CD4-positive, alpha-beta T cell treated with Interleukin-15 for 1 hour (primary cell): ENCODE measurements around the gene TAOK1.

Experiments used
- DNase-seq: peaks from one replicate; pipeline ENCODE4 v3.0.0-alpha.2; 2020

The TAOK1 gene

GRCh38 chr17:29586676-29587469 lies 196.7 kb downstream of the TAOK1 start:
- no peak for DNase-seq

- no peak for DNase-seq
Measured at GRCh38 chr17:29587591-29587990, 197.4 kb downstream of the TAOK1 start.

- DNase-seq: no peak
Measured at GRCh38 chr17:29588017-29588561, 197.9 kb downstream of the TAOK1 start.

- peak; percentile 55 for DNase-seq
Measured at GRCh38 chr17:29588562-29589411, 198.6 kb downstream of the TAOK1 start.

GRCh38 chr17:29589524-29590410 lies 199.6 kb downstream of the TAOK1 start, which contains the start of gene GIT1:
GIT1 (minus strand) TSS chr17:29589648; CDS start chr17:29589378, 270 bp downstream.
- peak; percentile 85 for DNase-seq

GRCh38 chr17:29590411-29591145 lies 200.4 kb downstream of the TAOK1 start:
- DNase-seq: no peak

GRCh38 chr17:29591146-29591736 lies 201.1 kb downstream of the TAOK1 start:
- DNase-seq: no peak

- peak; percentile 72 for DNase-seq
Measured at GRCh38 chr17:29591737-29592608, 201.8 kb downstream of the TAOK1 start.

- DNase-seq: no peak
Measured at GRCh38 chr17:29592850-29593551, 202.8 kb downstream of the TAOK1 start, which contains the start of gene ANKRD13B. ANKRD13B (plus strand) TSS chr17:29593132; CDS start chr17:29593622, 490 bp downstream.

GRCh38 chr17:29593591-29594518 lies 203.7 kb downstream of the TAOK1 start:
- no peak for DNase-seq

GRCh38 chr17:29594519-29595090 lies 204.4 kb downstream of the TAOK1 start:
- DNase-seq: no peak

- no peak for DNase-seq
Measured at GRCh38 chr17:29595107-29595942, 205.2 kb downstream of the TAOK1 start.

GRCh38 chr17:29595943-29596774 lies 206.0 kb downstream of the TAOK1 start:
- DNase-seq: no peak

GRCh38 chr17:29596811-29597210 lies 206.6 kb downstream of the TAOK1 start:
- DNase-seq: no peak

- no peak for DNase-seq
Measured at GRCh38 chr17:29597361-29598172, 207.4 kb downstream of the TAOK1 start.
